CD4-positive, alpha-beta T cell treated with Interleukin-21 for 1 hour (primary cell): Measurements from ENCODE around the gene PRKAR2B.
A peak's percentile ranks its signal among the peaks of the same experiment; 100 is the strongest.
"Not testable (repeated sequence)": the region's sequence is repeated elsewhere in the genome, so short reads cannot be mapped to it uniquely, and the experiment has no call there.

ENCODE experiments used
- DNase-seq: peaks from one replicate; pipeline ENCODE4 v3.0.0-alpha.2; 2020

The PRKAR2B gene

GRCh38 chr7:107125475-107125874 is 81.0 kb downstream of the PRKAR2B start:
- no peak for DNase-seq

- no peak for DNase-seq
These were observed 83.7 kb downstream of the PRKAR2B start for GRCh38 chr7:107128217-107128616.

GRCh38 chr7:107128748-107129147 is 84.2 kb downstream of the PRKAR2B start:
- no peak for DNase-seq

DNA sequence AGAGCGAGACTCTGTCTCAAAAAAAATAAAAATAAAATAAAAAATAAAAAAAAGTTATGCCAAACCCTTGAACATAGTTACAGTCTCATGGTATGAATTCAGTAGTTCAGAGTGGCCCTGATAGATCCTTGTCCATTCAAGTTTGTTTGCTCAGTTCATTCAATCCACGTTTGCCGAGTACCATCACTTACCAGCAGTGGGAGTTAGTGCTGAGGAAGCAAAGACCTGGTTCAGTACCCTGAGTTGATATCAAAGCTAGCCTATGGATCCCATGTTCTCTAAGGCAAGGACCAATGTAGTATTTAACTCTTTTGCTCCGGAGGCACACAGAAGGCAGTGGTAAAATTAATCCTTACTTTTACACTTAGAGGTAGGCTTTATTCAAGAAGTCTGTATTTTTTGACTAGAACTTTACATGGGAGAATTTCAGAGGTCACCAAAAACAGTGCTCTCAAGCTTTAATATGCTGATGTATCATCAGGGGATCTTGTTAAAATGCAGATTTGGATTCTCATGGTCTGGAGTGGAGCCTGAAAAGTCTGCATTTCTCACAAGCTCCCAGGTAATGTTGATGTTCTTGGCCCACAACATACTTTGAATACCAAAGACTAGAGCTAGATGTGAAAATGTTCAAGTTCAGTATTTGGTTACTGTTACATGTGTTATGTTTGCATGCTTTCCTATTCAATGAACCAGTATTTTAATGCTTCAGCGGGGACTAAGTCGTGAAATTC is 86.1 kb downstream of the PRKAR2B start:
- DNase-seq, result no peak

DNA sequence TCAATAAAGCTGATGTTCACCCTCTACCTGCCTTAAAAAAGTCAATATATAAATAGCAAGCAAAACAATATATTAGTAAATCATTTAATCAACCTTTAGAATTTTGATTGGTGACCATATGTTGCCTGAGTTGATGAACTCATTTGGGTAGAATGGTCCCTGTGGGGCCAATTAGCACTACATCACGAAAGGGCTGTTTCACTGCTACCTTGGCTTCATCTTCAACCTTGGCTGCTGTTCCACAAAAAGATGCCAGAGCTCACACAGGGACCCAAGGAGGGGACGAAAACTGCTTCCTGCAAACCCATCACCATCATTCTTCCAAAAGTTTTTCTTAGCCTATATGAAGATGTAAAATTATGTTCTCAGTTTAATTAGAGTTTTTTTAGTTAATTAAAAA is 88.9 kb downstream of the PRKAR2B start:
- DNase-seq, result no peak

DNA sequence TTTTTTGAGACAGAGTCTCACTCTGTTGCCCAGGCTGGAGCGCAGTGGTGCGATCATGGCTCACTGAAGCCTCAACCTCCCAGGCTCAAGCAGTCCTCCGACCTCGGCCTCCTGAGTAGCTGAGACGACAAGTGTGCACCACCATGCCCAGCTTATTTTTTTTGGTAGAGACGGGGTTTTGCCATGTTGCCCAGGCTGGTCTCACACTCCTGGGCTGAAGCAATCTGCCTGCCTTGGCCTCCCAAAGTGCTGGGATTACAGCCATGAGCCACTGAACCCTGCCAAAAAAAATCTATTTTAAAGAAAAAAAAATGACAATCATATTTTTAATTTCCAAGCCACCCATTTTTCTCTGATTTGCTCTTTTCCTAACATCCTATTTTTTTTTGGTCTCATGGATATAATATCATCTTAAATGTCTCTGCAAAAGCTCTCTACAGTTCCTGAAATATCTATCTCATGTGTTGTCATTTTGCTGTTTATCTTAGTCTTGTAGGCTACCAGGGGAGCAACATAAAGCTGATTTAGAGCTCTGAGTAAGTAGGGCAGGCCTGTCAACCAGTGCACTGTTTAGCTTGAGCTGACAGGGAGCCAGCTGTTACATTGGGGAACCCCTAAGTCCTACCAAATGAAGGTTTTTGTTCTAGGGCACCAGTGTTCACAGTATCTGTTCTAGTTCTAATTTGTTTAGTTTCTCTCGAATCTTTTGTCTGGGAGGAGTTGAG is 94.4 kb downstream of the PRKAR2B start:
- DNase-seq, result no peak

DNA sequence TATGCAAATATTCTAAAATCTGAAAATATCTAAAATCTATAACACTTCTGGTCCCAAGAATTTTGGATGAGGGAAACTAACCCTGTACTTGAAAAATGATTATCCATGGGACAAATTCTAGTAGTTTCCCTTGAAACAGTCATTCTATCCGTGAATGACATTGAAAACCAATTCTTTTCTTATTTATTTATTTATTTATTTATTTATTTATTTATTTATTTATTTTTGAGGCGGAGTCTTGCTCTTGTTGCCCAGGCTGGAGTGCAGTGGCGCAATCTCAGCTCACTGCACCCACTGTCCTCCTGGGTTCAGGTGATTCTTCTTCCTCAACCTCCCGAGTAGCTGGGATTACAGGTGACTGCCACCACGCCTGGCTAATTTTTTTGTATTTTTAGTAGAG is 99.4 kb downstream of the PRKAR2B start:
- DNase-seq, result not testable (repeated sequence)

- DNase-seq, result no peak
These were observed 100.7 kb downstream of the PRKAR2B start for GRCh38 chr7:107145067-107145838.

DNA sequence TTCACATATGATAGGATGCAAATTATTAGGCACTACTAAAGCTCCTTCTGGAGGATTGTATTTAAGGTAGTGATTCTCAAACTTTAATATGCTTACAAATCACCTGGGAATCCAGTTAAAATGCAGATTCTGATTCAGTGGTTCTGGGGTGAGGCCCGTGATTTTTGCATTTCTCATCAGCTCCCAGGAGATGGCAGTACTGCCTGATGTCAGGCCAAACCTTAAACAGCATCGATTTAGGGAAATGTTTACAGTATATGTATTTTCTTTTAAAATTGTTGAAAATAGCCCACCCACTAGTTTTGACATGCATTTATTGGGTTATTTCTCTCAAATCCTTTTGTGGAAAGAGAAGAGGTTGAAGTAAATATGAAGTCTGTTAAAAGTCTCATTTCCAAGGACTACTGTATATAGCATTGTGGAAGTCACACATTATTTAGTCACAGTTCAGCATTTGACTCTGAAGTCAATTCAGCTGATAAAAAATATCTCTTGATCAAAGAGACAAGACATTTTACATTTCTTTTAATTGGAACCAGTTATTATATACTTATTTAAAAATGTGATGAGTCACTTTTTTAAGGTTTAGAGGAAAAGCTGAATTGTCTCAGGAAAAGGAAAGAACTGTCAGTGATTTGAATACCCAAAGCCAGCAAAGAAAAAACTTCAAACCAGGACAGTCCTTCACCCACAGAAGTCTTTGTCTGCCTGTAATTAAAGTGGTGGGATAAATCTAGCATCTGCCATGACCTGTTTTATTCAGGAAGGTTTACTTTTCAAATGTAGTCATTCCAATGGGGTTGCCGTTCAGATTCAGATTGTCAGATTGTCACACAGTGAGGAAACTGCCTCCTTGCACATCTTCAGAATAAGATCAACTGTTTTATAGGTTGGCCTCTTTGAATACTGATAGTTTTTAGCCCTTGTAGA is 103.2 kb downstream of the PRKAR2B start:
- peak; percentile 55 for DNase-seq

DNA sequence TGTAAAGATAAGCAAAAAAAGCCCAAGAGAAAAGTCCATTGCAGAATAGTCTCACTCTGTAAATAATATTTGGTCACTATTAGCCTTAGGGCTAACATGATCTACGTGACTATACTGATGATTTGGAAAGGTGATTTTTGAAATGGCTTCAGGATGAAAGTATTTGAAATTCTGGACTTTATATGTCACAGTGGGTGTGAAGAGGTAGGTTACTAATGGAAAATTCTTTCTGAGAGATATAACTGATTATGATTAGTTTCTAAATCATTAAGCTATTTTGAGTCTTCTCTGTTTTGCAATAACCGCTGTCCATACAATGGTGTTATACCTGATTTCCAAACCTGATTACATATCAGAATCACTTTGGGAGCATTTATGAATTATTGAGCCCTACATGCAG is 104.2 kb downstream of the PRKAR2B start:
- DNase-seq, result no peak

DNA sequence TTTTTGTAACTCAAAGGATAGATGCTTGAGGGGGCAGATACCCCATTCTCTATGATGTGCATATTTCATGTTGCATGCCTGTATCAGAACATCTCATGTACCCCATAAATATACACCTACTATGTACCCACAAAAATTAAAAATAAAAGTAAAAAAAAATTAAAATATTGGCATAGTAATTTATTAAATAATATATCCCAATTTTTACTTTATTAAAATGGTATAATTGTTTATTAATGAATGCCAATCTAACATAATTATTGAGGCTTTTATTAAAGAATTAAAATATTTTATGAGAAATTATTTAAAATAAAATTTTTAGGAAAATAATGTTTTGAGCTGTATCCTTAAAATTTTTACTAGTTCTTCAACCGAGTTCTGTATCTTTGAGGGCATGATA is 105.4 kb downstream of the PRKAR2B start:
- no peak for DNase-seq

GRCh38 chr7:107150375-107151073 is 106.0 kb downstream of the PRKAR2B start:
- peak; percentile 82 for DNase-seq

DNA sequence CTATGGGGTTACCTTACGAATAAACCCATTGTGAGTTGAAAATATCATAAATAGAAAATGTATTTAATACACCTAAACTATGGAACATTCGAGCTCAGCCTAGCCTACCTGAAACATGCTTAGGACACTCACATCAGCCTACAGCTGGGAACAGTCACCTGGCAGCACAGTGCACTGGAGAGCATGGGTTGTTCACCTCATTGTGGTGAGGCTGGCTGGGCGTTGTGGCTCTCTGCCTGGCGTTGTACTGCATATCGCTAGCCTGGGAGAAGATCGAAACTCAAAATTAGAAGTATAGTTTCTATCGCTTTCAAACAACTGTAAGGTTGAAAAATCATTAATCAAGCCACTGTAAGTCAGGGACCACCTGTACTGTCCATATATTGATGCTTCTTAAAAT is 107.0 kb downstream of the PRKAR2B start:
- DNase-seq, result no peak

DNA sequence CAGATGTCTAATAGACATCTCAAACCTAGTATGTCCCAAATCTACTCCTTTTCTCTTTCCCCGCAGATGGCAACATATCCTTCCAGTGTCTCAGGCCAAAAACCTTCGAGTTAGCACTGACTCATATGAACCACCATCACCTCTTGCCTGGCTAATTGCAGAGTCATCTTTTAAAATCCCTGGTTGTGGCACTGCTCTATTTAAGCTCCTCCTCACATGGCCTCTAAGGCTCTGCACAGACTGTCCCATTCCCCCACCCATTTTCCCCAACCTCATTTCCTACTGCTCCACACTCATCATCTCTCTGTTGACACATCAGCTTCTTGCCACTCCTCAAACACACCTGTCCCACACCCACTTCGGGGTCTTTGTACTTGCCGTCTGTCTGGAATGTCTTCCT is 107.5 kb downstream of the PRKAR2B start:
- no peak for DNase-seq

- no peak for DNase-seq
These were observed 110.3 kb downstream of the PRKAR2B start for GRCh38 chr7:107154826-107155225.

GRCh38 chr7:107155726-107156125 is 111.2 kb downstream of the PRKAR2B start:
- not testable (repeated sequence) for DNase-seq

GRCh38 chr7:107157091-107157490 is 112.6 kb downstream of the PRKAR2B start:
- no peak for DNase-seq

DNA sequence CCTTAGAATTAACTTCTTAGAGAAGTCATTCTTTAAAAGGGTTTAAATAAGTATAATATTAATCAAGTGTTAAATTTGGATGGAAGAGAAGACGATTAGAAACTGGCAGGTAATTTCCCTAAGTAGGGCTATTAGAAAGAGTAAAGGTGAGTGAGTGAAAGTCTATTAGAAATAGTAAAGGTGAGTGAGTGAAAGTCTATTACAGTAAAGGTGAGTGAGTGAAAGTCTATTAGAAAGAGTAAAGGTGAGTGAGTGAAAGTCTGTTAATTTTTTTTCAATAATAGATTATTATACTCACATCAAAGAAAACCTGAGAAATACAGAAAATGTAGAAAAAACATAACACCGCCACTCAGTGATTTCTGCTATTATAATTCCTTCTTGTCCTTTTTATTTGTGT is 113.5 kb downstream of the PRKAR2B start:
- no peak for DNase-seq

GRCh38 chr7:107160389-107160788 is 115.9 kb downstream of the PRKAR2B start:
- DNase-seq, result no peak

DNA sequence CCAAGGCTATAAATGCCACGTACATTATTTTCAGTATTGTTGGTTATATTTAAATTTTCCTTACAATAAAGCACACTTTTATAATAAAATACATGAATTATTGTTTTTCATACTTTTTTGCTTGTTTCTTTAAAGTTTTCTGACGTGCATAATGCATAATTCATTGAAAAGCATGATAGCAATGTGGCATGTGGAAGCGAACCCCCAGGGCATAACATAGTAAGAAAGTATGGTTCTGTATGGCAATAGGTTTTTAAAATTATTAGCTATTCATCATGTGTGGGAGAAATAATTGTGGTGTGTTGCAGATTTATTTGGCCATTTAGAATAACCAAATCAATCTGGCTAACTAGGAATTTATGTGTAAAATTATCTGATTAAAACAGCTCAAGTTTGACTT is 116.9 kb downstream of the PRKAR2B start:
- no peak for DNase-seq

DNA sequence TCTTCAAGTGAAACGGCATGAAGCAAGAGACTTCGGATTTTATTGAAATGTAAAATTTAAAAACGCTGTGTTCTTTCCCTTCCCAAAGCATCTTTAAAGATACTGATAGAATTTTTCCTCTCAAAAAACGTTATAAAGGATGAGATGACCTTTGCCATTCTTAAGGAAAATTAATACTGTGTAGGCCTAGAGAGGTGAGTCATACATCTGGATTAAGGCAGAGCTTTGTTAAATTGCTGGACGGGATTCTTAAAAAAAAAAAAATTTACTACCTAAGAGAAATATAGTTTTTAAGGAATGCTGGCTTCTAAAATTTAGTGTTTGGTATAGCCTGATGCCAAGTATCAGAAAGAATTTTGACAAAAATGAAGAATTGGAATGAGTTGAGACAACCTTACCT is 118.0 kb downstream of the PRKAR2B start:
- DNase-seq, result no peak

GRCh38 chr7:107164092-107164491 is 119.6 kb downstream of the PRKAR2B start:
- no peak for DNase-seq
